ENCODE data around the gene ABCA7. TPM values are rescaled to one million over a fixed set of nuclear protein-coding genes. Genes with fewer than 3 reads are reported as not detected.

The ABCA7 gene
- total RNA-seq, 2 experiments from 2014 or later = 114 to 118 TPM

DNA sequence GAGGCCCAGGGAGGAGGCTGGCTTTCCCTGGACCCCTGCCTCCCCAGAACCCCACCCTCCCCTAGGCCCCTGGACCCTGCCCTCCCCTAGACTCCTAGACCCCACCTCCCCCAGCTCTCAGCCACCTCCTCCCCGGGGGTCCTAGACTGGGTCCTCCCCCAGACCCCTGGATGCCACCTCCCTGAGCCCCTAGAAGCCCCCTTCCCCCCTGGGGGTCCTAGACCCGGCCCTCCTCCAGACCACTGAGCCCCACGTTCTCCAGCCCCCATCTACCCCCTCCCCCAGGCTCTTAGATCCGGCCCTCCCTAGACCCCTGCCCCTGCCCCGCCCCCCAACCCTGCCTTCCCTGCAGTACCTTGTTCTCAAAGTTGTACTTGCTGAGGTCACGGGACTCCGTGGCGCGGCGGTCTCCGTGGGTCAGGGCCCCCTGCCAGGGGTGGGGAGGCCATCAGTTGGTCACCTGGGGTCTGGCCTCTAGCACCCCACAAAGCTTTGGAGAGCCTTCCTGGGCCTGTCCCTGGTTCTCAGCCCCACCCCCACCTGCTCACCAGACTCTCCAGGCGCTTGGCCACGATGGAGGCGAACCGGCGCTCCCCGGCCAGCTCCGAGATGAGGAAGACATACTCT is 71.8 kb downstream of the ABCA7 start:
- ChIA-PET POLR2A (interaction anchor here (1.4 to 1.9 kb wide), 2 partner anchors 19 to 81 kb away, joined by 5 to 14 read pairs; no protein-coding TSS in a partner anchor), CTCF (interaction anchor here (2.4 kb wide), 1 partner anchor 82 kb away, joined by 48 read pairs; no protein-coding TSS in a partner anchor)
- Histone ChIP-seq H3K27me3 (ENCODE audit: control insufficient read depth in 1 of 2, insufficient read depth in 2 of 2, low read length in 2 of 2) (no peaks in the 10 kb centered on the region), H3K36me3 (ENCODE audit: insufficient read depth, low read length) (peaks cover 73% of the 10 kb centered on the region), H3K9me3 (ENCODE audit: control insufficient read depth in 1 of 2, insufficient read depth in 1 of 2, low read length in 2 of 2) (peaks cover 0 to 4% of the 10 kb centered on the region in 2 experiments), H3K27ac (ENCODE audit: low read depth in 1 of 2, low read length in 2 of 2) (no peak overlapping the region), H3K4me3 (ENCODE audit: low read length) (no peak overlapping the region), H3K4me1 (ENCODE audit: insufficient read depth, low read length) (peaks cover 16% of the 10 kb centered on the region)
- ATAC-seq (ENCODE audit: poor library complexity) = no peak
- peaks cover 14% of the 10 kb centered on the region for H3K36me3 Mint-ChIP-seq (ENCODE audit: low read depth)
- peak in 1 of 14 experiments; percentile 6 for DNase-seq
- no peak overlapping the region for H3K4me3 Mint-ChIP-seq
- TF ChIP-seq, protein P1, sequence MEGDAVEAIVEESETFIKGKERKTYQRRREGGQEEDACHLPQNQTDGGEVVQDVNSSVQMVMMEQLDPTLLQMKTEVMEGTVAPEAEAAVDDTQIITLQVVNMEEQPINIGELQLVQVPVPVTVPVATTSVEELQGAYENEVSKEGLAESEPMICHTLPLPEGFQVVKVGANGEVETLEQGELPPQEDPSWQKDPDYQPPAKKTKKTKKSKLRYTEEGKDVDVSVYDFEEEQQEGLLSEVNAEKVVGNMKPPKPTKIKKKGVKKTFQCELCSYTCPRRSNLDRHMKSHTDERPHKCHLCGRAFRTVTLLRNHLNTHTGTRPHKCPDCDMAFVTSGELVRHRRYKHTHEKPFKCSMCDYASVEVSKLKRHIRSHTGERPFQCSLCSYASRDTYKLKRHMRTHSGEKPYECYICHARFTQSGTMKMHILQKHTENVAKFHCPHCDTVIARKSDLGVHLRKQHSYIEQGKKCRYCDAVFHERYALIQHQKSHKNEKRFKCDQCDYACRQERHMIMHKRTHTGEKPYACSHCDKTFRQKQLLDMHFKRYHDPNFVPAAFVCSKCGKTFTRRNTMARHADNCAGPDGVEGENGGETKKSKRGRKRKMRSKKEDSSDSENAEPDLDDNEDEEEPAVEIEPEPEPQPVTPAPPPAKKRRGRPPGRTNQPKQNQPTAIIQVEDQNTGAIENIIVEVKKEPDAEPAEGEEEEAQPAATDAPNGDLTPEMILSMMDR (IDR thresholded peaks at IDR 0.05) = no peak
- no peaks in the 10 kb centered on the region for H3K9me3 Mint-ChIP-seq
- H3K27ac Mint-ChIP-seq = peak overlapping the region; percentile 9
- no peaks in the 10 kb centered on the region for H3K4me1 Mint-ChIP-seq (ENCODE audit: low read depth)
- no peaks in the 10 kb centered on the region for H3K27me3 Mint-ChIP-seq
- intact Hi-C loops (cut with DNase I, micrococcal nuclease) = loop anchor here (5.0 kb wide), 1 partner anchor 81 kb away; no protein-coding TSS in a partner anchor

DNA sequence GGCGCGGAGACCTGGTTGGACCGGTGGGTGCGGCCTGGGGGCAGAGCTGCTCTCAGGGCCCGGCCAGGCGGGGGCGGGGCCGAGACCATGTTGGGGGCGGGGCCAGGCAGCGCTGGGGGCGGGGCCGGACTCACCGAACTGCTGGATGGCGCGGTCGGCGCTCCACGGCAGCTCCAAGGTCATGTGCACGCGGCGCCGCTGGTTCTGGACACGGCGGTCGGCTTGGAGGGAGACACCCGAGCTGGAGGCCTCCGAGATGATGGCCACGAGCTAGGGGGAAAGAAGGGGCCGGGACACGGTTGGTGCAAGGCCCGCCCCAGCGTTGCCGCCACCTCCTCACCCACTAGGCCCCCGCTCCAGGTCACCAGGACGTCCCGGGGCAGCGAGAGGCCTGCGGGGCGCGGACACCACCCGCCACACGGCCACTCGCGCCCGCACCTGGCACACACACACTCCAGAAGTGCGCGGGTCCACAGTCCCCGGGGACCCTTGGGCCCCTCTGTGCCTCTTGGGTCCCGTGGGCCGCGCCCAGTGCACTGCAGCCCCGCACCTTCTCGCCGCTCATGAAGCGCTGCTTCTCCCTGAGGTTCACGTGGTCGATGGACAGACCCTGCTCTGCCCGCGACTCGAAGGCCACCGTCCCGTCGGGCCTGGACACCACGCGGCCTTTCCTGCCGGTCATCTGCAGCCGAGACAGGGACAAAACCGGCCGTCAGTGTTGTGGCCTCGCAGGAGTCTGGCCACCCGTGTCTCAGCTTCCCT is 72.5 kb downstream of the ABCA7 start:
- Histone ChIP-seq H3K4me1 (ENCODE audit: insufficient read depth, low read length) (peaks cover 16% of the 10 kb centered on the region), H3K9me3 (ENCODE audit: control insufficient read depth in 1 of 2, insufficient read depth in 1 of 2, low read length in 2 of 2) (peaks cover 0 to 4% of the 10 kb centered on the region in 2 experiments), H3K36me3 (ENCODE audit: insufficient read depth, low read length) (peaks cover 73% of the 10 kb centered on the region), H3K27ac (ENCODE audit: low read depth in 1 of 2, low read length in 2 of 2) (peak overlapping the region in 1 of 2 donors; percentile 21), H3K27me3 (ENCODE audit: control insufficient read depth in 1 of 2, insufficient read depth in 2 of 2, low read length in 2 of 2) (no peaks in the 10 kb centered on the region), H3K4me3 (ENCODE audit: low read length) (no peak overlapping the region)
- peak in 2 of 14 experiments; percentile 11 to 59 for DNase-seq
- no peak overlapping the region for H3K27ac Mint-ChIP-seq
- H3K4me1 Mint-ChIP-seq (ENCODE audit: low read depth) = no peaks in the 10 kb centered on the region
- intact Hi-C loops (cut with DNase I, micrococcal nuclease) = loop anchor here (1.0 to 5.0 kb wide), 2 partner anchors 80 to 128 kb away; no protein-coding TSS in a partner anchor
- ATAC-seq (ENCODE audit: poor library complexity) = no peak
- TF ChIP-seq, protein P1 (IDR thresholded peaks at IDR 0.05) = no peak
- H3K9me3 Mint-ChIP-seq = no peaks in the 10 kb centered on the region
- ChIA-PET CTCF (interaction anchor here (1.1 to 2.4 kb wide), 13 partner anchors 11 to 132 kb away, joined by 3 to 48 read pairs (median 7); no protein-coding TSS in a partner anchor), POLR2A (interaction anchor here (0.6 to 1.9 kb wide), 7 partner anchors 8 to 111 kb away, joined by 3 to 14 read pairs (median 4); no protein-coding TSS in a partner anchor)
- H3K36me3 Mint-ChIP-seq (ENCODE audit: low read depth) = peaks cover 7% of the 10 kb centered on the region
- no peak overlapping the region for H3K4me3 Mint-ChIP-seq
- H3K27me3 Mint-ChIP-seq = no peaks in the 10 kb centered on the region

Data from CD4-positive, alpha-beta T cell (primary cell).